NCI-H1417 (cell line): ENCODE results near the gene B3GALNT1.
"Not testable (repeated sequence)": the region's sequence is repeated elsewhere in the genome, so short reads cannot be mapped to it uniquely, and the experiment has no call there.

ENCODE experiments used
- DNase-seq, 3 experiments: peaks; one replicate each; lab custom pipeline; 2025; lab: John Stamatoyannopoulos, UW

Gene B3GALNT1

DNA sequence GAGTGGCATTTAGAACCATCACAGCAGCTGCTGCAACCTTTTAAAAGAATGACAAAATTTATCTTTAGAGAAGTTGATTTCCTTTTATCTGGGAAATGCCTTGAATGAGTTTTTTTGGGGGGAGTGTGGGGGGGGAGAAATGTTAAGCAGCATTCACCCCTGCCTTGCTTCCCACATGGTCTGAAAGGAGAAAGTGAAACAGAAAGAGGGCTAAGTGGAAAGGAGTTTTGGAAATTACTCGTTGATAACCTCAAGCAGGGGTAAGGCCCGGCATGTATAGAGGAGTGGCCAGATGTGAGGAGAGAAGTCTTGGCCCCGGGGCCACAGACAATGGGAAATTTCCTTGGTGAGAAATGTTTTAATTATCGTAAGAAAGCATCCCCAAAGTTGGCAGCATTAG, 23.5 kb downstream of the B3GALNT1 start:
- no peak for DNase-seq

DNA sequence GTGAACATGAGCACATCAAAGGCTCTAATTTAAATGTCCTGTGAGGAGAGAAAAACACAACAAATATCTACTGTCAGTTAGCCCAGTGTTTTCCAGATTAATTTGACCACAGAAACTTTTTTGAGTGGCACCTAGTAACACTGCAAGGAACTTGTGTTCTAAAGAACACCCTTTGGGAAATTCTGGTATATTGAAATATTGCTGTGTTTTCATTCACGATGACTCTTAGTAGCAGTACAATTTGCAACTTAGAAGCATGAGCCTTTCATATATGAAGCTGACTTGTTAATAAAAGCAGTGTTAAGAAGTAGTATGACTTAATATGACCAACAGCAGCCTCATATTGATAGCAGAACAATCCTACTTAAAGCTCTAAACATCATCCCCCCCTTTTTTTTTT, 32.0 kb downstream of the B3GALNT1 start:
- DNase-seq = no peak

DNA sequence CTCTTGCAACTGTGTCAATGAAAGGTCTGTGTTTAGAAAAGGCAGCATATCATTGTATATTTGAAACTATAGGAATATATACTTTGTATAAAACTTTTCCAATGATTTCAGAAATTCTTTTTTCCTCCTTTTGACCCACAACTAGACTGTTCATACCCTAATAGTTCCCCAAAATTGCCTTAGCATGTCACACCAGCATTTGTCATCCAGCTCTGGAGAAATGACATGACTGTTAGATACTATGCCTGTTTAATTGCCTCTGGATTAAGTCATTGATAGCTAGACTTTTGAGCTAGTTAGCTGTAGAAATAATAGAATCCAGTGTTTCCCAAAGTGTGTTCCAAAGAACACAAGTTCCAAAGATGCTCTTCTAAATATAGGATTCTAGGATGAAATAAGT, 32.4 kb downstream of the B3GALNT1 start:
- DNase-seq = no peak

DNA sequence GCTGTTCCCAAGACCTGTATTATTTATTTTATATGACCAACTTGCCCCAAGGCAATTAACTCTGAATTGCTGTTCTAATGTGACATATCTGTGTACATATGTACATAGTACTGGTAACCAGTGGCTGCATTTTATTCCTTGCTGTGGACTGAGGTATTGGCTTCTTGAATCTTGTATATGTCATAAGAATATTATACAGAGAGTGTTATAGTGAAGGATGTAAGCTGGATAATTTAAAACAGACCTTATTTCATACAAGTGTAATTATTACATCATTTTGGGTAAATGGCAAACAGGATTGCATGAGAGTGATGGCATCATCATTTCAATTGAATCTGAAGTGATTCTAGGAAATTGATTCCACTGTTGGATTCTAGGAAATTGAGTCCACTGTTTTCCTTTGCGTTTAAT, 32.9 kb downstream of the B3GALNT1 start:
- DNase-seq = peak in 1 of 3 experiments; percentile 58

DNA sequence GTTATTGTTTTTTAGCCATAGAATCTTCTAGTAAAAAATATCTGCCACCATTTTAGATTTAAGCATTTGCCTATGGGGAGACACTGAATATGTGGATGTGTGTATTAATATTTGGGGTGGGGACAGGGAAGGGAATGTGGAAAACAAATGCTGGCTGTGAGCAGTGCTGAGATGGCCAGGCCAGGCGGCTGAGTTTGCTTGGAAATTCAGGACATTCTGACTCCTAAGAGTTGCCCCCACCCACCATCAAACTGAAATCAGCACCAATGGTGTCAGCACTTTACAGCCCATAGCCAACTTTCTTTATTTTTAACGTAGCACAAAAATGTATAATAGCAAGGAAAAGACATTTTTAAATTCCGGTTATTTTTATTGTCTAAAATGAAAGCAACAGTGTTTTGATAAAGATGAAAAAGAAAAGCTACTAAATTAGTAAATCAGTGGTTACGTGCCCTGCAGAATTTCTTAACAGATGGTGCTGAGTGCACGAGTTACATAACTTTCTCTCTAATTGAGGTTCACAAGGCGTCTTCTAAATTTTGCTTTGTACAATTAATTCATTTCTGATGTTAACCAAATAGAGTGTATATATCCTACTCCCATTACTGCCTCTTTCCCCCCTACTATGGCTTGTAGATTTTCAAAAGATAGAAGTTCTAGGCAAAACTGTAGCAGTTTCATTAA, 34.0 kb downstream of the B3GALNT1 start:
- DNase-seq = no peak

DNA sequence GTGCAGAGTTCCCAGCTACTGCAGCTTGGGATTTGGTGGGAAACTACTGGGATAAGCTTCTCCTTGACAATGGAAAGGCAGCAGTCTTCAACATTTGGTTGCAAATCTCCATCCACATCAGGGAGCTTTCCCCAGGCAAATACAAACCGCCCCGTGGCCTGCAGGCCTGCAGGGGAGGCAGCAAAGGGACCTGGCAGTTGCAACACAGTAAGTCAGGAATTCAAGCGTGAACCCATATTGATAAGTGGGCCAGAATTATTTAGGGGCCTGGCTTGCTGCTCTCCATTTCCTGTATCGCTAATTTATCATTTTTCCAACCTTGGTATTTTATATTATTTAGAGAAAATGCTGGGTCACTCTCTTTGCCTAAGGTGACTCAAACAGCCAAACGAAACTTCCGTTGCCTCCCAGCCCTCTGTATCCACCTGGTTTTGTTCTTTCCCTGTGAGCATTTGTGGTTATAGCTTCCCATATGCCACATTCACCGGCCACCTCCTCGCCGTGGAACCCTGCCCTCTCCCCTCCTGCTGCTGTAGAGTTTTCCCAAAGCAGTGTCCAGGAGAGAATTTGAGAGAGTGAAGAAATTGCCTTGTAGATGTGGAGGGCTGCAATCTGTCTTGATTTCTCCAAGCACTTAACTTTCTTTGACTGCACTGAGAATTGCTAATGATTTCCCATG, 34.8 kb downstream of the B3GALNT1 start:
- DNase-seq = peak in 1 of 3 experiments; percentile 11

DNA sequence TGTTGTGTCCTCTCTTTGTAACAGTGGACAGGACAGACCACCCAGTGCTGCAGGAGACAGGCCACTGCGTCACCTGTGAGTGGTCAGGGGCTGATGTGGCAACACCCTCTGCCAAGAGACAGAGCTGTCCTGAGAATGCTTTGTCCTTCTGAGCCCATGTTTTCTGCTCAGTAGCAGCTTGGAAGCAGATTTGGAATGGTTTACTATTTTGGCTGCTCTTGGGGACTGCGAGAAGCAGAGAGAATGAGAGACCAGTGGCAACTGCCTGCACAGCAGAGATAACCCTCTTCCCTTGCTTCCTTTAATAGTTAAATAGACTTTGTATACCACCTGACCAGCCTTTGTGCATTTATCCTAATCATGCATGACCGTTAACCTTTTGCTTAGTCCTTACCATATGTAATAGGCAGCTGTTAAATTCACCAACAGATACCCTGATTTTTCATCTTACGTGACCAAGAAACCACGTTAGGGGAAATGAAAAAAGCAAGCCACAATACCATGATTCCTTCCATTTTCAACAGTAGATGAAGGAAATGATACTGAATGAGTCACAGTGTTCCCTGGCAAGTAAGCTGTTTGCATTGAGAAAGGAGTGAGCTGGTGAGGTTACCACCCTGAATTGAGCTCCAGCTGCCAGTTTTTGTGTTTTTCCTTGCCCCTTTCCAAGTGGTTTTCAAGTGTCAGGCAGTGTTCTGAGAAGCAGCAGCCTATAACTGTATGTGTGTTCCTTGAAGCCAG, 35.5 kb downstream of the B3GALNT1 start:
- DNase-seq = peak in 1 of 3 experiments; percentile 76

DNA sequence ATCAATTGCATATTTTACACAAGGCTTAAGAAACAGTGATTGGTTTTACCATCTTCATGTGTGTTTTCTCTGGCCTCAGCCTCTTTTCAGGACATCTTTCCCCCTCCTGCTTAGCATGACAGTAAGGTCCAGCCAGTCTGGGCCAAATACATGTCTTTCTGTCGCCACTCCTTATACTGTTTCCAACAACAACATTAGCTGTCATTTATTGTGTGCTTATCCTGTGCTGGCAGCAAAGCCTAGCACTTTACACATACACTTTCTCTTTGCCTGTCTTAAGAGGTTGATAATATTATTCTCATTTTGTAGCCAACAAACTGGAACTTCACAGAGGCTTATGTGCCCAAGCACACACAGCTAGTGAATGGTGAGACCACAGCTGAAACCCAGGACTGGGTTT, 37.8 kb downstream of the B3GALNT1 start:
- no peak for DNase-seq

DNA sequence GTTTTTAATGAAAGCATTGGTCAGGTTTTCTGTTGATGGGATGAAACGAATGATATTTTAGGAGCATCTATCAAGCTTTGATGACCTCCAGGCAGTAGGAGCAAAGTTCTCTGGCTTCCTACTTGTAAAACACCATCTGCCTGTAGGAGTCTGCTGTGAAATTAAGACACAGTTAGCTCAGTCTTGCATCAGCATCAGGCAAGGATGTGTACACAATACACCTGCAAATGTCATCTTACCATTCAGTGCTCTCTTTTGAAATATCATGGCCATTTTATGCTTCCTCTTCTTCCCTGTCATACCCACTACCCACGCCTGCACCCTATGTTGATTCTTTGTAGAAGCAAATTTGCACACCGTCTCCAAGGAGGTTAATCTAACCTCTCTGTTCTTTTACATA, 38.2 kb downstream of the B3GALNT1 start:
- DNase-seq = no peak

DNA sequence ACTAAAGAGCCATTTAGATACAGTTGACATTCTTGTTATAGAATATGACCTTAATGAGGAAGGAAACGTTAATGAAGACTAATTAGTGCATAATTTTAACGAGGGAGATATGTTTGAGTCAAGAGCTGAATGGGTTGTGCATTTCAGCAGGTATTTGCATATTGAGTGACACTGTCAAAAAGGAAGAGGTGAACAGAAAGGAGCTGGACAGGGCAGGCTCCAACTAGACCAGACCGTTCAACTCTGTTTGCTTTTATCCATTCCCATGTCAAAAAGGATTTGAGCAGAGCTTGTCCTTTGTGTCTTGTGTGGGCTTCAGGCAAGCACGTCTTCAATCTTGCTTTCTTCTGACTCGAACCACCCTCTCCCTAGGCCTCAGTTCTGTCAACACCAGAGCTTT, 40.7 kb downstream of the B3GALNT1 start:
- DNase-seq = no peak

DNA sequence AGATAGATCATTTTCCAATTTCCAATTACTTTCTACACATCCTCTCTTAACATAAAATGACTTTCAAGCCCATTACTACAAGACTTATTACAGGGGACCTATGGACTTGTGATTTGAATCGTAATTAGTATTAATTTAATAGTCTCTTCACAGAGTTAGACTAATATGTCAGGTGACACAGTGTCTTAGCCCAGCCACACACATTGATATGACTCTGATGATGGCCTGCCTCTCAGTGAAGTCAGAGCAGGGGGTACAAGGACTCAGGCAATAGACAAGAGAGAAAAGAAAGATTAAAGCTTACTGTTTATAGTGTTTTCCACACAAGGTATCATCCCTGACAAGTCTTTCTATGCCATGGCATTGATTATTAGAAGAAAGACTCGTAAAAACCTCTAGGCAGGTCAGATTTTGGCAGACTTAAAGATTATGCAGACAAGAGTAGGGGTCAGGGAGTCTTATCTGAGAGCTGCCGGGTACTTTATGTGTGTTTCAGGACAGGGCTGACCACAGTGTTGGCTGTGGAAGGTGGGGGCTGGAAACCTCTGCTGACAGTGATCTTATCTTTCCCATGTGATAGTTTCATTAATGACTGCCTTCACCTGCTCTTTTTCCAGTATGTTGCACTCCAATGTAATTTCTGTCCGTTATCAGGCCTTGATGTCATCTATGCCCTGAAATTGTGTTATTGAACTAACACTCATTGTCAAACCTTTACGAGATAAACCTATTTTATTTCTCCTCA, 50.1 kb downstream of the B3GALNT1 start:
- peak in 1 of 3 experiments; percentile 12 for DNase-seq

DNA sequence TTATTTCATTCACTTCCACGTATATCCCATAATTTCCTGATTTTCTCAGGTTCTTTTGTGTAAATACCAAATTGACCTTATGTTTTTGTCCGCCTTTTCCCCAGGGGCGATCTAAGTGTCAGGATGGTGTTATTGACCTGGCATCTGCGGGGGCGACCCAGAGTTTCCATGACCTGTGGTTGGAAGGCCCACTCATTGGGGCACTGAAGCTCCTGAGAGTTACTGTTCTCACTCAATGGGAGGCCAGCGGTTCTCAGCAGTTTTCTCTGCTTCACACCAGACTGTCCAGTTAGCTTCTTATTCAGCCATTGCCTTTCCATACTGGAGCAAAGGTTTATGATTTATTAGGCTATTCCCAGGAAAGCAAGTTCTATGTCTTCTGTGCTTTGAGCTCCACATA, 53.3 kb downstream of the B3GALNT1 start:
- DNase-seq = no peak

DNA sequence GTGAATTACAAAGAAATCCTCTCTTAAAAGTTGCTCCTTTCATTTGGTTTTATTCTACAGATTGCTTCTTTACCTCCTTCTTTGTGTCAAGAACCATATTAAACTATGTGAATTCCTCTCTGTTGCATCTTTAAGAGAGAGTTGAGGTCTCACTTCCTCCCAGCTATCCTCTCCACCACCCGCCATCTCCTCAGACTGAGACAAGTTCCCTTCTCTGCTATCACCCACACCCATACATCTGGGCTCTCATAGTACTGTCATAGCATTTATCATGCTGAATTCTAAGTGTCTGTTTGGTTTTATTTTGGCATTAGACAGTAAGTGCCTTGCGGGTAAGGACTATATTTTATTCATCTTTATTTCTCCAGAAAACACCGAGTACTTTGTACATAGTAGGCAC, 54.2 kb downstream of the B3GALNT1 start:
- DNase-seq = no peak

DNA sequence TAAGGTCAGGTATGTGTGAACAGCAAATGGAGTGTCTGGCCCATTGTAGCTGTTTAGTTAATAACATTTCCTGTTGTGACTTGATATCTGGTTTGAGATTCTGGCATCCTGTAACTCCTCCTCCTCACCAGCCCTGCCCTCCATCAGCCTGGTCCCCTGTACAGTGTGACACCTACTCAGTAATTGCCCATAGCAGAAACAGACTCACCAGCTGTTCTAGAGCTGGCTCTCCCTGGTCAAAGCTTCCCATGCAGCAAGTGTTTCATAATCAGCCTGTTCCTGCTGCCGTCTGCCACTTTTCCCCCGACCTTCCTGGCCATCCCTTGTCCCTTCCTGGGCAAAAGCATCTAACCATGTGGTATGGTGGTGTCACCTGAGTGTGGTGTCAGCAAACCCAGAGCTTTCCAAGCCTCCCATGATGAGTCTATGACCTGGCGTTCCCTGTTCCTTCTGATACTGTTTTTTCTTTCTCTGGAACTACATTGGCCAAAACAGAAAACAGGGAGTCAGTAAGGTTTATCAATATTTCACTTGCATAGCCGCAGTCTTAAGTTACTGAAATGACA, 55.4 kb downstream of the B3GALNT1 start:
- DNase-seq = no peak

DNA sequence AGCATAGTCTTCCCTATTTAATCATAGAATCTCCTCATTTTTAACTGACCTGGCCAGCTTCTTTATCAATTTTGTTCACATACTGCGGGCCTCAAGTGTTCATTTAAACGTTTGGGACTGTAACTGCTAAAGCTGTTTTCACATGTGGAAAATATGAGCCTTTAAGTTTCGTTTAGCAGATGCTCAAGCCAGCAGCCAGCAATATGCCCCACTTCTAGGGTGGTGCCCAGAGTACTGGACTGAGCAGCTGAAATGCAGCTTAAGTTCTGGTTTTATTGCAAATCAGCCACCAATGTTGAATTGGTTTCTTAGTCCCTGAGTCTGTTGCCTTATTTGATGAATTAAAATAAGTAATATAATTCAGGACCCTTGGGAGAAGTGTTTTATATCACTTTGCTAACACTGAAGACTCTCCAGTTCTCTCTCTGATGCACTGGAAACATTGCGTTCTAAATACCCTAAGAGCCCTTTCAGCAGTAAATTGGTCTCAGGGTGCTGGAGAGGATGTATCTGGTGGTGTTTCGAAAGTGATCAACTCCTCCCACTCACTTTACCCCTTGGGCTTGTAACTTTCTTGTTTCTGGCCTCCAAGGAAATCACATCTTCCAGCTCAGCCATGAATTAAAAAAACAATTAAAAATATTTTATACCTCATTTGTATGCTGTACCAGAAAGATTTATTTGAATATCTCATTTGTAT, 61.7 kb downstream of the B3GALNT1 start:
- DNase-seq = no peak

DNA sequence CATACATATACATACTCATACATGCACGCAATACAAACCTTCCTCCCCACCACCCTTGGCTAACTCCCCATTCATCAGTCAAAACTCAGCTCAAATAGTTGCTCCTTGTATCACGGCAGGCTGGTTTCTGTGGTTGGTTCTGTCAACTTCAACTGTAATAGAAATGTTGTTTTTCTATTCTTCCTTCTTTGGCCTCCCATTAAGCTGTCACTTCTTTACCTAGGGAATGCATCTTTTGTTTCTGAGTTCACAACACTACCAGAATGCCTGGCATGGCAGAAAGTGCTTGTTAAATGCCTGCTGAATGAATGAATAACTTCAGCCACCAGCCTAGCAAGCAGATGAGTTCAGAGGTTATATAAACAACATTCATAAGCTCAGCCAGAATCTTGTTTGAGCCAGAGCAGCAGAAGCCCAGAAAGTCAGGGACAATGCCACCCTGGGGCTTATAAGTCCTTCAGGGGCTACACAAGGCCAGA, 63.1 kb downstream of the B3GALNT1 start:
- DNase-seq = no peak

DNA sequence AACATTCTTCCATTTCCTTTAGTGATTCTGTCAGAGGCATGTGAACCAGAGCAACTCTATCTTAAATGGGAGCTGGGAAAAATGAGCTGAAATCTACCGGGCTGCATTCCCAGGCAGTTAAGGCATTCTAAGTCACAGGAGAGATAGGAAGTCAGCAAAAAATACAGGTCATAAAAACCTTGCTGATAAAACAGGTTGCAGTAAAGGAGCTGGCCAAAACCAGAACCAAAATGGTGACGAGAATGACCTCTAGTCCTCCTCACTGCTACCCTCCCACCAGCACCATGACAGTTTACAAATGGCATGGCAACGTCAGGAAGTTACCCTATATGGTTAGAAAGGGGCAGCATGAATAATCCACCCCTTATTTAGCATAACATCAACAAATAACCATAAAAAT, 66.4 kb downstream of the B3GALNT1 start:
- DNase-seq = no peak

DNA sequence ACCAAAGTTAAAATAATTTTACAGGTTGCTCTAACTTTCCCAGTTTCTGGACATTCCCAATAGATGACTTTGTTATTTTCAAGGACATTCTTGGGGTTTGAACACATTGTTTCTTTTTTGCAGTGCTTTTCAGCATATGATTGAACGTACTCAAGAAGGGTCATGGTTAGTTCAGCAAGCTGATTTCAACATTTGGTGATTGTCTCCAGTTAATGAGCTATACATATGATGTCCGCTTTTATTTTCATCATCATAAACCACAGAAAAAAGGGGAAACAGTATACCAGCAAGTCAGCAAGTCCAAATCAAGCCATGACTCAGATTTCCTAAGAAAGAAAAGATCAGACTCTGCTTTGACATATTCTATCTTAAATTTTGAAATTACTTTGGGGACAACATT, 69.4 kb downstream of the B3GALNT1 start:
- DNase-seq = no peak

DNA sequence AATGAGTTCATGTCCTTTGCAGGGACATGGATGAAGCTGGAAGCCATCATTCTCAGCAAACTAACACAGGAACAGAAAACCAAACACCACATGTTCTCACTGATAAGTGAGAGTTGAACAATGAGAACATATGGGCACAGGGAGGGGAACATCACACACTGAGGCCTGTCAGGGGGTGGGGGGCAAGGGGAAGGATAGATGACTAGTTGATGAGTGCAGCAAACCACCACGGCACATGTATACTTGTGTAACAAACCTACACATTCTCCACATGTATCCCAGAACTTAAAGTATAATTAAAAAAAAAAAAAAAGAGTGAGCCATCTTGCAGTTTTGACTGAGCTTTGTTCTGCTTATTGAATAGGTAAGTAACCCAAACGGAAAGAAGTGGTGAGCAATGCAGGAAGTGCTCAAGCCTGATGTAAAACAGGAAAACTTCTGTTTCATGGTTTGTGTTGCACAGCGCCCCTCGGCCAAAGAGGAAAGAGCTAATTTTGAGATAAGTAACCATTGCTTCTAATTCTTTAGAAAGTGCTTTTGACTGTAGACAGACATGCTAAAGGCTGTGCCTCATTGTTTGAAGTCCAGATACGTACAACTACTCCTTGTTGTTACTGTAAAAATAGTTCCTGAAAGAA, 70.1 kb downstream of the B3GALNT1 start:
- DNase-seq = not testable (repeated sequence)
